Sigmoid colon (tissue), 4 donors: Measurements from ENCODE around the gene LILRA1.
"Not testable (repeated sequence)": the region's sequence is repeated elsewhere in the genome, so short reads cannot be mapped to it uniquely, and the experiment has no call there.

Experiments
- CTCF ChIP-seq, 4 experiments: fragments of 450-650 bp in 3 of 4; fragments of 200-600 bp in 1 of 4; IDR thresholded peaks; one replicate each; pipeline ENCODE4 v1.5.1; 2016 to 2019; ENCODE audit warnings: antibody characterized with exemption in 4 of 4, mild to moderate bottlenecking in 3 of 4, moderate library complexity in 2 of 4
- EP300 ChIP-seq, 4 donors: sonication (generic); formaldehyde crosslinking; IDR thresholded peaks; one replicate each; pipeline ENCODE4 v1.6.1; 2017; ENCODE audit warnings: antibody characterized with exemption in 4 of 4
- POLR2A ChIP-seq, 2 donors: fragments of 450-650 bp; IDR thresholded peaks; one replicate each; pipeline ENCODE4 v1.6.1; 2016; ENCODE audit warnings: antibody characterized with exemption in 2 of 2, mild to moderate bottlenecking in 2 of 2, moderate library complexity in 2 of 2
- POLR2AphosphoS5 ChIP-seq, 4 donors: sonication (generic); formaldehyde crosslinking; IDR thresholded peaks; one replicate each; pipeline ENCODE4 v1.6.1; 2017; ENCODE audit warnings: antibody characterized with exemption in 4 of 4

DNA sequence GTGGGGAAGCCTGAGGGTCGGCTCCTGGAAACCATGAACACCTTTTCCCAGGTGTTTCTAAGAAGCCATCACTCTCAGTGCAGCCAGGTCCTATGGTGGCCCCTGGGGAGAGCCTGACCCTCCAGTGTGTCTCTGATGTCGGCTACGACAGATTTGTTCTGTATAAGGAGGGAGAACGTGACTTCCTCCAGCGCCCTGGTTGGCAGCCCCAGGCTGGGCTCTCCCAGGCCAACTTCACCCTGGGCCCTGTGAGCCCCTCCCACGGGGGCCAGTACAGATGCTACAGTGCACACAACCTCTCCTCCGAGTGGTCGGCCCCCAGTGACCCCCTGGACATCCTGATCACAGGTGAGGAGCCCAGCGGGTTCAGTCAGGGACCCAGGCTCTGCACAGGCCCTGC, 18.2 kb upstream of the LILRA1 start:
- TF ChIP-seq CTCF, POLR2A, EP300, POLR2AphosphoS5 (IDR thresholded peaks at IDR 0.05): not testable (repeated sequence)
